HG02970 (cell line): ENCODE results near the gene KCNE1.
"Not testable (repeated sequence)": the region's sequence is repeated elsewhere in the genome, so short reads cannot be mapped to it uniquely, and the experiment has no call there.

Experiments used
- ATAC-seq: cut with Tn5 transposase; IDR thresholded peaks from one replicate; pipeline ENCODE4 v1.9.1; 2021; ENCODE audit warnings: mild to moderate bottlenecking, moderate library complexity, moderate number of reproducible peaks; ENCODE audit not compliant: unreplicated experiment, low FRiP score

The KCNE1 gene

GRCh38 chr21:34511787-34512455 lies at the start of gene KCNE1:
Gene KCNE1 (minus strand): TSS chr21:34512210. CDS start chr21:34449634, 62,576 bp downstream.
- no peak for ATAC-seq

DNA sequence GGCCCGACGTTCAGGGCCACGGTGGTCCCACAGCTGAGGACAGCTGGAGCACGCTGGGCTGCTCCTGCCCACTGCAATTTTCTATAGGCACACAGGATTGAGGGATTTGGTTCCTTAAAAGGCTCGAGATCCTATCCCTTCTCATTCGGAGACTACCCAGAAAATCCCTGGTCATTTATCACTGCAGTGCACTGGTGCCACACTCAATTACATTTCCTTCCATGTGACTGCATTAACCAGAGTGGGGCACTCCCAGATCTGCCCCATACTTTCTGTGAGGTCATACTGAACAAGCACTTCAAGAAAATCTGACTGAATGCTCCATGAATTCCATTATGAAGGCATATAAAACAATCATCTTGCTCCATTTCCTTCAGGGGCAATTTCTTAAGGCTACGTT lies 49.8 kb upstream of the KCNE1 start:
- ATAC-seq, result no peak

- ATAC-seq, result no peak
Measured at GRCh38 chr21:34560609-34561008, 48.6 kb upstream of the KCNE1 start.

DNA sequence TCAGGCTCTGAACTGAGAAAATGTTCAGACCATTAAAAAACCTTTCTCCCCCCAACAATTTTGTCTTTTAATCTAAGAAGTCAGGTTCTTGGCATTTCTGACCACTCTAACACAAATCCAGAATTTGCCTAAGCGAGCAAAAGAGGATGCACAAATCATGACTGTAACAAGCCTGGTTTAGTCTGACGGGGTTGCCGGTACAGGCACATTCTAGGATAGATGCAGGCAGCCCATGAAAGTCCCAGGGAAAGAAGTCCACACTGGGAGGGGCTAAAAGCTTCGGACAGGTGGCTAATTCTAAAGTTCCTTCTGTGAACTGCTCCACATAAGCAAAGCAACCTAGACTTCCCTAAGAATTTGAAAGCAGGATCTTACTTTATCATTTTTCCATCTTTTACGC lies 48.0 kb upstream of the KCNE1 start:
- ATAC-seq, result no peak

- ATAC-seq, result no peak
Measured at GRCh38 chr21:34559089-34559631, 47.1 kb upstream of the KCNE1 start.

- no peak for ATAC-seq
Measured at GRCh38 chr21:34558166-34558565, 46.2 kb upstream of the KCNE1 start.

GRCh38 chr21:34557261-34557660 lies 45.3 kb upstream of the KCNE1 start:
- ATAC-seq, result no peak

DNA sequence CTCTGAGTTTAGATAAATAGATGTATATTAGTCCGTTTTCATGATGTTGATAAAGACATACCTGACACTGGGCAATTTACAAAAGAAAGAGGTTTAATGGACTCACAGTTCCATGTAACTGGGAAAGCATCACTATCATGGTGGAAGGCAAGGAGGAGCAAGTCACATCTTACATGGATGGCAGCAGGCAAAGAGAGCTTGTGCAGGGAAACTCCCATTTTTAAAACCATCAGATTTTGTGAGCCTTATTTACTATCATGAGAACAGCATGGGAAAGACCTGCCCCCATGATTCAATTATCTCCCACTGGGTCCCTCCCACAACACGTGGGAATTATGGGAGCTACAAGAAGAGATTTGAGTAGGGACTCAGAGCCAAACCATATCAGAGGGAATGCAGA lies 42.7 kb upstream of the KCNE1 start:
- ATAC-seq, result not testable (repeated sequence)

- no peak for ATAC-seq
Measured at GRCh38 chr21:34554227-34554626, 42.2 kb upstream of the KCNE1 start.

DNA sequence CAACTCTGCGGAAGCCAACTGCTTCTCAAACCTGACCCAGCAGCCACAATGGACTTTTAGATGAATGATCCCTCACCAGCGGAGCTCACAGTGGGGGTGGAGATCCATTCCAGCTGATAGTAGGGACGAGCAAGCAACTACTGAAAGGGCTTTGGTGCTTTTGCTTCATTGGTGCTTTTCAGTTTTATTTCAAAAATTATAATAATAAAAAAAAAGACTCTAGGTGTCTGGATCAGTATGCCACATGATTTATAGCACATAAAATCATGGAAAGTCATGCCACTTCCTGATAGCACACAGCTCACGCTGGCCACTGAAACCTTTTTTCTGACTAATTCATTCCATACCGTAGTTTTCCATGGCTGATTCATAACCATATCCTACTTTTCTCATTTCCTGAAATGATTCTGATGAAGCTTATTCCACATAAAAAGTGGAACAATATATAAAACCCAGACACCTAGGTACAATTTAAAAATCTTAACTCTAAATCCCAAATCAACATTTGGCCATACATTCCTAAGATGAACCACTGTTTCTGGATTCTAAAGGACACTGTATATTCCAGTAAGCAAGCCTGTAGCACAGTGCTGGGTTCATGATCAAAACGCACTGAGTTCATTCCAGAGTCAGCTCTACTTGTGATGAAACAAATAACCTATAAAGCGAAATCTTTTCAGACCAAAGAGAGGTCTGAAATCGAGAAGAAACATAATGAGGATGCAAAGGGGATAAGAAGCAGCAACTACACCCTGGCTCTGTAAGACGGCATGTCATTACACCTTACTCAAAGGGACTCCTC lies 41.3 kb upstream of the KCNE1 start:
- ATAC-seq, result no peak

GRCh38 chr21:34552360-34553098 lies 40.5 kb upstream of the KCNE1 start:
- ATAC-seq, result no peak

DNA sequence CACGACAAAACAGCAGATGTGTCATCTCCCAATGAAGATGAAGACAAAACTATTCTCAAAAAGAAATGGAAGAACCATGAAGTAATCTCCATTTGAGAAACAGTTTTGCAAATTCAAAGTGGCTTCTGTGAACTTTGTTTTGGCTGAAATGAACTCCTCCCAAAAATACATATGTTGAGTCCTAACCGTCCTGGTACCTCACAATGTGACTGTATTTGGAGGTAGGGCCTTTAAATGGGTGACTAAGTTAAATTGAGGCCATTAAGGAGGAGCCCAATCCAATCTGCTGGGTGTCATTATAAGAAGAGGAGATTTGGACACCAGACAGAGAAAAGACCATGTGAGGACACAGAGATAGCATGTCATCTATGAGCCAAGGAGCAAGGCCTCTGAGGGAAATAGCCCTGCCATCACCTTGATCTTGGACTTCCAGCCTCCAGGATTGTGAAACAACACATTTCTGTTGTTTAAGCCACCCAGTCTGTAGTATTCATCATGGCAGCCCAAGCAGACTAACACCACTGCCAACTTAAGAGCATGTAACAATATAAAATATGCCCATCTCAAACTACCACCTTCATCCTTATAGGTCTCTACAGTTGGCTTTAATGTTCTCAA lies 38.3 kb upstream of the KCNE1 start:
- no peak for ATAC-seq

- ATAC-seq, result no peak
Measured at GRCh38 chr21:34548781-34549376, 36.9 kb upstream of the KCNE1 start.

GRCh38 chr21:34546542-34546941 lies 34.5 kb upstream of the KCNE1 start:
- no peak for ATAC-seq

GRCh38 chr21:34545079-34545884 lies 33.3 kb upstream of the KCNE1 start:
- ATAC-seq, result peak; percentile 59

- no peak for ATAC-seq
Measured at GRCh38 chr21:34544032-34544496, 32.1 kb upstream of the KCNE1 start.

GRCh38 chr21:34543017-34543416 lies 31.0 kb upstream of the KCNE1 start:
- ATAC-seq, result no peak

DNA sequence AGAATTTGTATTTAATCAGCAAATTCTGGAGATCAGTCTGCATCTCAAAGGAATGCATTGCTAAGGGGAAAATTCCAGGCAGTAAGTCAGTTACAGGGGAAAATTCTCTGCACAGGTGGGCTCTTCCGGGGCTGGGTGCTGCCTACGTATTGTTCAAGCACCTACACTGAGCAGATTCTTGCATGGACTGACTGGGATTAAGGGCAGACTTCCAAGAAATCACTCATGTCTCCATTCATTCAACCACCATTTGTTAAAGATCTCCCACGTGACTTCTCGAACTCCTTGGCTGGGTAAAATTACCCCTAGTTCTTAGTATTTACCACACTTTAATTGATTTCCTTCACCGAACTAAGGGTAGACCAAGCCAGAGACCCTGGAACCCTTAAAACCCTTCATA lies 28.2 kb upstream of the KCNE1 start:
- no peak for ATAC-seq

GRCh38 chr21:34537838-34538237 lies 25.8 kb upstream of the KCNE1 start:
- ATAC-seq, result no peak
